ENCODE data around the gene NCOA6.

The NCOA6 gene

GRCh38 chr20:34825530-34826362, at the start of gene NCOA6:
NCOA6 (minus strand) TSS chr20:34825651; CDS start chr20:34782355, 43,296 bp downstream.
- Mint-ChIP-seq H3K9me3 (no peaks in the 10 kb centered on the region), H3K27ac (peak within 1 kb of the TSS; percentile 94), H3K36me3 (peaks cover 14% of the 10 kb centered on the region), H3K4me3 (peak within 1 kb of the TSS; percentile 90), H3K4me1 (peaks cover 42% of the 10 kb centered on the region)
- DNase-seq (ENCODE audit: low spot score in 2 of 2) (peak in 1 of 2 donors; percentile 86), ATAC-seq (peak; percentile 77)

- Mint-ChIP-seq H3K36me3 (peaks cover 10% of the 10 kb centered on the region), H3K4me3 (peak overlapping the region; percentile 74), H3K27ac (peak overlapping the region; percentile 55), H3K4me1 (peaks cover 56% of the 10 kb centered on the region), H3K9me3 (no peaks in the 10 kb centered on the region)
- DNase-seq (ENCODE audit: low spot score in 2 of 2) = peak; percentile 35 to 75
- ATAC-seq = peak; percentile 29
These were observed 48.7 kb upstream of the NCOA6 start for GRCh38 chr20:34874094-34874654.

- H3K9me3 Mint-ChIP-seq = no peaks in the 10 kb centered on the region
- ATAC-seq (no peak), DNase-seq (ENCODE audit: low spot score in 2 of 2) (no peak)
- H3K4me1 Mint-ChIP-seq = peaks cover 56% of the 10 kb centered on the region
- H3K36me3 Mint-ChIP-seq = peaks cover 10% of the 10 kb centered on the region
- H3K4me3 Mint-ChIP-seq = peak overlapping the region; percentile 74
- peak overlapping the region; percentile 55 for H3K27ac Mint-ChIP-seq
These were observed 48.2 kb upstream of the NCOA6 start for GRCh38 chr20:34873583-34874093.

GRCh38 chr20:34872622-34873224, 47.3 kb upstream of the NCOA6 start, which contains the start of gene GGT7:
GGT7 (minus strand) TSS chr20:34872856; CDS start chr20:34872815, 41 bp downstream.
- Mint-ChIP-seq H3K27ac (peak within 1 kb of the TSS; percentile 55), H3K4me3 (peak within 1 kb of the TSS; percentile 74), H3K36me3 (peaks cover 10% of the 10 kb centered on the region), H3K9me3 (no peaks in the 10 kb centered on the region), H3K4me1 (peaks cover 56% of the 10 kb centered on the region)
- ATAC-seq = peak; percentile 80
- DNase-seq (ENCODE audit: low spot score in 2 of 2) = peak; percentile 85 to 89

- peak overlapping the region; percentile 74 for H3K4me3 Mint-ChIP-seq
- no peak for DNase-seq (ENCODE audit: low spot score in 2 of 2)
- H3K4me1 Mint-ChIP-seq = peaks cover 55% of the 10 kb centered on the region
- H3K27ac Mint-ChIP-seq = peak overlapping the region; percentile 53
- no peaks in the 10 kb centered on the region for H3K9me3 Mint-ChIP-seq
- H3K36me3 Mint-ChIP-seq = peaks cover 10% of the 10 kb centered on the region
- ATAC-seq = no peak
These were observed 46.6 kb upstream of the NCOA6 start for GRCh38 chr20:34871966-34872621.

- no peak for ATAC-seq
- H3K4me1 Mint-ChIP-seq = peaks cover 49% of the 10 kb centered on the region
- H3K27ac Mint-ChIP-seq = no peak overlapping the region
- DNase-seq (ENCODE audit: low spot score in 2 of 2) = no peak
- H3K4me3 Mint-ChIP-seq = peak overlapping the region; percentile 74
- H3K9me3 Mint-ChIP-seq = no peaks in the 10 kb centered on the region
- H3K36me3 Mint-ChIP-seq = peaks cover 10% of the 10 kb centered on the region
These were observed 46.0 kb upstream of the NCOA6 start for GRCh38 chr20:34871320-34871926.

GRCh38 chr20:34864216-34864615, 38.8 kb upstream of the NCOA6 start:
- Mint-ChIP-seq H3K9me3 (no peaks in the 10 kb centered on the region), H3K36me3 (no peaks in the 10 kb centered on the region), H3K27ac (peak overlapping the region; percentile 1), H3K4me3 (no peak overlapping the region), H3K4me1 (no peaks in the 10 kb centered on the region)
- DNase-seq (ENCODE audit: low spot score in 2 of 2) (no peak), ATAC-seq (no peak)

GRCh38 chr20:34863421-34863965, 38.0 kb upstream of the NCOA6 start:
- no peaks in the 10 kb centered on the region for H3K9me3 Mint-ChIP-seq
- no peak for ATAC-seq
- no peak for DNase-seq (ENCODE audit: low spot score in 2 of 2)

GRCh38 chr20:34862724-34863123, 37.3 kb upstream of the NCOA6 start:
- Mint-ChIP-seq H3K4me3 (no peak overlapping the region), H3K36me3 (no peaks in the 10 kb centered on the region), H3K9me3 (no peaks in the 10 kb centered on the region), H3K4me1 (no peaks in the 10 kb centered on the region), H3K27ac (no peak overlapping the region)
- ATAC-seq (no peak), DNase-seq (ENCODE audit: low spot score in 2 of 2) (no peak)

More at GRCh38 chr20:34863421-34863965, 38.0 kb upstream of the NCOA6 start:
- peak overlapping the region; percentile 1 for H3K27ac Mint-ChIP-seq
- no peaks in the 10 kb centered on the region for H3K36me3 Mint-ChIP-seq
- no peaks in the 10 kb centered on the region for H3K4me1 Mint-ChIP-seq
- no peak overlapping the region for H3K4me3 Mint-ChIP-seq

- no peak for ATAC-seq
- H3K4me1 Mint-ChIP-seq = no peaks in the 10 kb centered on the region
- H3K9me3 Mint-ChIP-seq = no peaks in the 10 kb centered on the region
- no peaks in the 10 kb centered on the region for H3K36me3 Mint-ChIP-seq
- DNase-seq (ENCODE audit: low spot score in 2 of 2) = no peak
- H3K27ac Mint-ChIP-seq = no peak overlapping the region
- no peak overlapping the region for H3K4me3 Mint-ChIP-seq
These were observed 36.1 kb upstream of the NCOA6 start for GRCh38 chr20:34861386-34862084.

- H3K27ac Mint-ChIP-seq = no peak overlapping the region
- H3K4me1 Mint-ChIP-seq = no peaks in the 10 kb centered on the region
- ATAC-seq (no peak), DNase-seq (ENCODE audit: low spot score in 2 of 2) (no peak)
- H3K4me3 Mint-ChIP-seq = no peak overlapping the region
- no peaks in the 10 kb centered on the region for H3K36me3 Mint-ChIP-seq
- no peaks in the 10 kb centered on the region for H3K9me3 Mint-ChIP-seq
These were observed 34.5 kb upstream of the NCOA6 start for GRCh38 chr20:34859826-34860545.

- no peak overlapping the region for H3K27ac Mint-ChIP-seq
- H3K9me3 Mint-ChIP-seq = no peaks in the 10 kb centered on the region
- H3K4me1 Mint-ChIP-seq = no peaks in the 10 kb centered on the region
- ATAC-seq = no peak
- H3K4me3 Mint-ChIP-seq = no peak overlapping the region
- no peak for DNase-seq (ENCODE audit: low spot score in 2 of 2)
- no peaks in the 10 kb centered on the region for H3K36me3 Mint-ChIP-seq
These were observed 33.9 kb upstream of the NCOA6 start for GRCh38 chr20:34859367-34859766.

- Mint-ChIP-seq H3K4me3 (no peak overlapping the region), H3K27ac (no peak overlapping the region), H3K36me3 (no peaks in the 10 kb centered on the region), H3K4me1 (no peaks in the 10 kb centered on the region), H3K9me3 (no peaks in the 10 kb centered on the region)
- ATAC-seq = no peak
- DNase-seq (ENCODE audit: low spot score in 2 of 2) = no peak
These were observed 26.8 kb upstream of the NCOA6 start for GRCh38 chr20:34852298-34852697.

All from stimulated activated effector memory CD8-positive, alpha-beta T cell treated with anti-CD3 and anti-CD28 coated beads, Interleukin-12 subunit alpha, Interleukin-12 subunit beta, amount 100 ng/mL, for 72 hours (primary cell).